ENCODE data around the gene LRRK2. TPM values are rescaled to one million over a fixed set of nuclear protein-coding genes. Genes with fewer than 3 reads are reported as not detected.
A peak's percentile ranks its signal among the peaks of the same experiment; 100 is the strongest.

LRRK2 gene
- total and polyA plus RNA-seq, 2 experiments from 2014 or later, result 0.24 TPM; not detected in 1

- H3K27ac ChIP-seq (ENCODE audit: low read depth), result no peak overlapping the region
- no peak overlapping the region for H3K4me3 ChIP-seq
- peaks cover 2% of the 10 kb centered on the region for H3K27me3 Mint-ChIP-seq (ENCODE audit: insufficient read depth, low read depth, poor library complexity)
- H3K9me2 ChIP-seq (ENCODE audit: insufficient read depth), result peaks cover 8% of the 10 kb centered on the region; the same call in 1 of the 2 replicates
- H3K36me3 Mint-ChIP-seq (ENCODE audit: low read depth), result peaks cover 17% of the 10 kb centered on the region
- no peak overlapping the region for H3K4me3 Mint-ChIP-seq
- ATAC-seq (no peak), DNase-seq (ENCODE audit: low spot score) (no peak)
- H3K36me3 ChIP-seq (ENCODE audit: insufficient read depth), result peaks cover 7% of the 10 kb centered on the region
- peaks cover 28% of the 10 kb centered on the region for H3K4me1 ChIP-seq (ENCODE audit: insufficient read depth)
- H2AFZ ChIP-seq, result no peak overlapping the region
- H3K4me1 Mint-ChIP-seq, result peaks cover 29% of the 10 kb centered on the region
- H3K27me3 ChIP-seq (ENCODE audit: insufficient read depth), result no peaks in the 10 kb centered on the region
- TF ChIP-seq, protein P1, sequence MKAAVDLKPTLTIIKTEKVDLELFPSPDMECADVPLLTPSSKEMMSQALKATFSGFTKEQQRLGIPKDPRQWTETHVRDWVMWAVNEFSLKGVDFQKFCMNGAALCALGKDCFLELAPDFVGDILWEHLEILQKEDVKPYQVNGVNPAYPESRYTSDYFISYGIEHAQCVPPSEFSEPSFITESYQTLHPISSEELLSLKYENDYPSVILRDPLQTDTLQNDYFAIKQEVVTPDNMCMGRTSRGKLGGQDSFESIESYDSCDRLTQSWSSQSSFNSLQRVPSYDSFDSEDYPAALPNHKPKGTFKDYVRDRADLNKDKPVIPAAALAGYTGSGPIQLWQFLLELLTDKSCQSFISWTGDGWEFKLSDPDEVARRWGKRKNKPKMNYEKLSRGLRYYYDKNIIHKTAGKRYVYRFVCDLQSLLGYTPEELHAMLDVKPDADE (IDR thresholded peaks at IDR 0.05), result no peak
- no peak for TF ChIP-seq EZH2 (IDR thresholded peaks at IDR 0.05; ENCODE audit: low read depth, unreplicated experiment)
- TF ChIP-seq, protein P2, sequence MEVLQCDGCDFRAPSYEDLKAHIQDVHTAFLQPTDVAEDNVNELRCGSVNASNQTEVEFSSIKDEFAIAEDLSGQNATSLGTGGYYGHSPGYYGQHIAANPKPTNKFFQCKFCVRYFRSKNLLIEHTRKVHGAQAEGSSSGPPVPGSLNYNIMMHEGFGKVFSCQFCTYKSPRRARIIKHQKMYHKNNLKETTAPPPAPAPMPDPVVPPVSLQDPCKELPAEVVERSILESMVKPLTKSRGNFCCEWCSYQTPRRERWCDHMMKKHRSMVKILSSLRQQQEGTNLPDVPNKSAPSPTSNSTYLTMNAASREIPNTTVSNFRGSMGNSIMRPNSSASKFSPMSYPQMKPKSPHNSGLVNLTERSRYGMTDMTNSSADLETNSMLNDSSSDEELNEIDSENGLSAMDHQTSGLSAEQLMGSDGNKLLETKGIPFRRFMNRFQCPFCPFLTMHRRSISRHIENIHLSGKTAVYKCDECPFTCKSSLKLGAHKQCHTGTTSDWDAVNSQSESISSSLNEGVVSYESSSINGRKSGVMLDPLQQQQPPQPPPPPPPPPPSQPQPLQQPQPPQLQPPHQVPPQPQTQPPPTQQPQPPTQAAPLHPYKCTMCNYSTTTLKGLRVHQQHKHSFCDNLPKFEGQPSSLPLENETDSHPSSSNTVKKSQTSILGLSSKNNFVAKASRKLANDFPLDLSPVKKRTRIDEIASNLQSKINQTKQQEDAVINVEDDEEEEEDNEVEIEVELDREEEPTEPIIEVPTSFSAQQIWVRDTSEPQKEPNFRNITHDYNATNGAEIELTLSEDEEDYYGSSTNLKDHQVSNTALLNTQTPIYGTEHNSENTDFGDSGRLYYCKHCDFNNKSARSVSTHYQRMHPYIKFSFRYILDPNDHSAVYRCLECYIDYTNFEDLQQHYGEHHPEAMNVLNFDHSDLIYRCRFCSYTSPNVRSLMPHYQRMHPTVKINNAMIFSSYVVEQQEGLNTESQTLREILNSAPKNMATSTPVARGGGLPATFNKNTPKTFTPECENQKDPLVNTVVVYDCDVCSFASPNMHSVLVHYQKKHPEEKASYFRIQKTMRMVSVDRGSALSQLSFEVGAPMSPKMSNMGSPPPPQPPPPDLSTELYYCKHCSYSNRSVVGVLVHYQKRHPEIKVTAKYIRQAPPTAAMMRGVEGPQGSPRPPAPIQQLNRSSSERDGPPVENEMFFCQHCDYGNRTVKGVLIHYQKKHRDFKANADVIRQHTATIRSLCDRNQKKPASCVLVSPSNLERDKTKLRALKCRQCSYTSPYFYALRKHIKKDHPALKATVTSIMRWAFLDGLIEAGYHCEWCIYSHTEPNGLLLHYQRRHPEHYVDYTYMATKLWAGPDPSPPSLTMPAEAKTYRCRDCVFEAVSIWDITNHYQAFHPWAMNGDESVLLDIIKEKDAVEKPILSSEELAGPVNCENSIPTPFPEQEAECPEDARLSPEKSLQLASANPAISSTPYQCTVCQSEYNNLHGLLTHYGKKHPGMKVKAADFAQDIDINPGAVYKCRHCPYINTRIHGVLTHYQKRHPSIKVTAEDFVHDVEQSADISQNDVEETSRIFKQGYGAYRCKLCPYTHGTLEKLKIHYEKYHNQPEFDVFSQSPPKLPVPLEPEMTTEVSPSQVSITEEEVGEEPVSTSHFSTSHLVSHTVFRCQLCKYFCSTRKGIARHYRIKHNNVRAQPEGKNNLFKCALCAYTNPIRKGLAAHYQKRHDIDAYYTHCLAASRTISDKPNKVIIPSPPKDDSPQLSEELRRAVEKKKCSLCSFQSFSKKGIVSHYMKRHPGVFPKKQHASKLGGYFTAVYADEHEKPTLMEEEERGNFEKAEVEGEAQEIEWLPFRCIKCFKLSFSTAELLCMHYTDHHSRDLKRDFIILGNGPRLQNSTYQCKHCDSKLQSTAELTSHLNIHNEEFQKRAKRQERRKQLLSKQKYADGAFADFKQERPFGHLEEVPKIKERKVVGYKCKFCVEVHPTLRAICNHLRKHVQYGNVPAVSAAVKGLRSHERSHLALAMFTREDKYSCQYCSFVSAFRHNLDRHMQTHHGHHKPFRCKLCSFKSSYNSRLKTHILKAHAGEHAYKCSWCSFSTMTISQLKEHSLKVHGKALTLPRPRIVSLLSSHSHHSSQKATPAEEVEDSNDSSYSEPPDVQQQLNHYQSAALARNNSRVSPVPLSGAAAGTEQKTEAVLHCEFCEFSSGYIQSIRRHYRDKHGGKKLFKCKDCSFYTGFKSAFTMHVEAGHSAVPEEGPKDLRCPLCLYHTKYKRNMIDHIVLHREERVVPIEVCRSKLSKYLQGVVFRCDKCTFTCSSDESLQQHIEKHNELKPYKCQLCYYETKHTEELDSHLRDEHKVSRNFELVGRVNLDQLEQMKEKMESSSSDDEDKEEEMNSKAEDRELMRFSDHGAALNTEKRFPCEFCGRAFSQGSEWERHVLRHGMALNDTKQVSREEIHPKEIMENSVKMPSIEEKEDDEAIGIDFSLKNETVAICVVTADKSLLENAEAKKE (CRISPR knock-in tag; IDR thresholded peaks at IDR 0.05), result no peak
- TF ChIP-seq CREB1 (CRISPR knock-in tag; IDR thresholded peaks at IDR 0.05; ENCODE audit: low read depth), result no peak
- TF ChIP-seq EZH2phosphoT487 (IDR thresholded peaks at IDR 0.05; ENCODE audit: unreplicated experiment), result no peak
- no peak for TF ChIP-seq ZNF114 (CRISPR knock-in tag; IDR thresholded peaks at IDR 0.05)
- no peak for TF ChIP-seq REST (IDR thresholded peaks at IDR 0.05; ENCODE audit: unreplicated experiment)
- TF ChIP-seq ZNF331 (CRISPR knock-in tag; IDR thresholded peaks at IDR 0.05; ENCODE audit: low read depth), result no peak
- TF ChIP-seq STAT1 (IDR thresholded peaks at IDR 0.05; ENCODE audit: unreplicated experiment), result no peak
- TF ChIP-seq NANOG (IDR thresholded peaks at IDR 0.05; ENCODE audit: borderline replicate concordance), result no peak
- no peak for TF ChIP-seq JUNB (IDR thresholded peaks at IDR 0.05; ENCODE audit: unreplicated experiment)
- TF ChIP-seq, protein P3, sequence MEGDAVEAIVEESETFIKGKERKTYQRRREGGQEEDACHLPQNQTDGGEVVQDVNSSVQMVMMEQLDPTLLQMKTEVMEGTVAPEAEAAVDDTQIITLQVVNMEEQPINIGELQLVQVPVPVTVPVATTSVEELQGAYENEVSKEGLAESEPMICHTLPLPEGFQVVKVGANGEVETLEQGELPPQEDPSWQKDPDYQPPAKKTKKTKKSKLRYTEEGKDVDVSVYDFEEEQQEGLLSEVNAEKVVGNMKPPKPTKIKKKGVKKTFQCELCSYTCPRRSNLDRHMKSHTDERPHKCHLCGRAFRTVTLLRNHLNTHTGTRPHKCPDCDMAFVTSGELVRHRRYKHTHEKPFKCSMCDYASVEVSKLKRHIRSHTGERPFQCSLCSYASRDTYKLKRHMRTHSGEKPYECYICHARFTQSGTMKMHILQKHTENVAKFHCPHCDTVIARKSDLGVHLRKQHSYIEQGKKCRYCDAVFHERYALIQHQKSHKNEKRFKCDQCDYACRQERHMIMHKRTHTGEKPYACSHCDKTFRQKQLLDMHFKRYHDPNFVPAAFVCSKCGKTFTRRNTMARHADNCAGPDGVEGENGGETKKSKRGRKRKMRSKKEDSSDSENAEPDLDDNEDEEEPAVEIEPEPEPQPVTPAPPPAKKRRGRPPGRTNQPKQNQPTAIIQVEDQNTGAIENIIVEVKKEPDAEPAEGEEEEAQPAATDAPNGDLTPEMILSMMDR (conservative IDR thresholded peaks at IDR 0.05; ENCODE audit: low read depth in 2 of 2), result no peak
- no peak for TF ChIP-seq POLR2AphosphoS5 (IDR thresholded peaks at IDR 0.05; ENCODE audit: low read depth)
- H3K27ac Mint-ChIP-seq, result no peak overlapping the region; the same call in 1 of the 2 replicates
- peaks cover 31% of the 10 kb centered on the region for H3K9me3 Mint-ChIP-seq
- H4K20me1 ChIP-seq (replicated peaks; ENCODE audit: insufficient read depth), result no peaks in the 10 kb centered on the region
- no peaks in the 10 kb centered on the region for H3K79me2 ChIP-seq (replicated peaks; ENCODE audit: insufficient read depth)
- H3K4me2 ChIP-seq, result 0 out of 2 replicates have a peak overlapping the region, but pooled peaks have one; percentile 0
- H3F3A ChIP-seq (replicated peaks; ENCODE audit: low read depth), result no peaks in the 10 kb centered on the region
These were observed 32.0 kb upstream of the LRRK2 start for GRCh38 chr12:40192704-40193255.

Data from GM23338 (cell line).